WTC11 (cell line): ENCODE results near the gene INPP5F. TPM values are rescaled to one million over a fixed set of nuclear protein-coding genes. Genes with fewer than 3 reads are reported as not detected.

Experiments
- ATAC-seq: fragments of 200-7000 bp; cut with Tn5 transposase; 2 replicates; pipeline ENCODE4 v1.10.0; 2021; ENCODE audit warnings: mild to moderate bottlenecking, moderate library complexity
- CTCF ChIA-PET: fragments of 300-600 bp; sonication (Branson Sonifier 250); formaldehyde crosslinking; loops from one replicate; lab custom pipeline; 2021; ENCODE audit warnings: antibody characterized with exemption; lab: Charles Lee
- POLR2A ChIA-PET: fragments of 350-600 bp; sonication (Branson Sonifier 250); formaldehyde crosslinking; loops from one replicate; lab custom pipeline; 2021; ENCODE audit warnings: antibody characterized with exemption; lab: Charles Lee
- DNase-seq: peaks from one replicate; pipeline ENCODE4 v3.0.0; 2021; ENCODE audit warnings: low spot score
- H3K27ac Mint-ChIP-seq: 2 replicates; pipeline ENCODE4 v1.8.0; 2021; ENCODE audit warnings: mixed read lengths
- H3K27me3 Mint-ChIP-seq: 2 replicates; pipeline ENCODE4 v1.8.0; 2021; ENCODE audit warnings: low read depth, mild to moderate bottlenecking, moderate library complexity, mixed read lengths
- H3K36me3 Mint-ChIP-seq: 2 replicates; pipeline ENCODE4 v1.8.0; 2021; ENCODE audit warnings: mixed read lengths
- H3K4me1 Mint-ChIP-seq: 2 replicates; pipeline ENCODE4 v1.8.0; 2022; ENCODE audit warnings: mixed read lengths
- H3K4me3 Mint-ChIP-seq: 2 replicates; pipeline ENCODE4 v1.8.0; 2021; ENCODE audit warnings: mild to moderate bottlenecking, moderate library complexity, mixed read lengths
- H3K9me3 Mint-ChIP-seq: 2 replicates; pipeline ENCODE4 v1.8.0; 2021; ENCODE audit warnings: mixed read lengths
- CBFB ChIP-seq: sonication (generic); formaldehyde crosslinking; IDR thresholded peaks from 2 replicates; pipeline ENCODE4 v1.8.1; 2022; ENCODE audit warnings: mild to moderate bottlenecking, low read depth, missing genetic modification reagents
- EMX1 ChIP-seq: fragments of 250-450 bp; sonication (Bioruptor Pico); IDR thresholded peaks from 2 replicates; pipeline ENCODE4 v1.8.0; 2021; ENCODE audit warnings: mild to moderate bottlenecking
- NFYB ChIP-seq: sonication (generic); formaldehyde crosslinking; conservative IDR thresholded peaks from 2 replicates; pipeline ENCODE4 v1.8.0; 2022; ENCODE audit warnings: low read depth, missing genetic modification reagents
- NR3C1 ChIP-seq: sonication (generic); formaldehyde crosslinking; conservative IDR thresholded peaks from 2 replicates; pipeline ENCODE4 v1.8.1; 2023; ENCODE audit warnings: low read depth, mild to moderate bottlenecking, missing genetic modification reagents
- RELA ChIP-seq: sonication (generic); formaldehyde crosslinking; IDR thresholded peaks from 2 replicates; pipeline ENCODE4 v1.8.1; 2022; ENCODE audit warnings: missing genetic modification reagents, mild to moderate bottlenecking, borderline replicate concordance
- SMAD3 ChIP-seq: sonication (generic); formaldehyde crosslinking; IDR thresholded peaks from 2 replicates; pipeline ENCODE4 v1.8.0; 2022; ENCODE audit warnings: missing genetic modification reagents, mild to moderate bottlenecking, borderline replicate concordance
- TEAD1 ChIP-seq: sonication (generic); formaldehyde crosslinking; IDR thresholded peaks from 2 replicates; pipeline ENCODE4 v1.8.0; 2022; ENCODE audit warnings: mild to moderate bottlenecking, missing genetic modification reagents
- TEAD4 ChIP-seq: sonication (generic); formaldehyde crosslinking; IDR thresholded peaks from 2 replicates; pipeline ENCODE4 v1.8.0; 2022; ENCODE audit warnings: mild to moderate bottlenecking, missing genetic modification reagents
- ZBTB21 ChIP-seq: sonication (generic); formaldehyde crosslinking; IDR thresholded peaks from 2 replicates; pipeline ENCODE4 v1.8.1; 2023; ENCODE audit warnings: mild to moderate bottlenecking, missing genetic modification reagents, borderline replicate concordance
- ZNF121 ChIP-seq: sonication (generic); formaldehyde crosslinking; IDR thresholded peaks from 2 replicates; pipeline ENCODE4 v1.8.0; 2023; ENCODE audit warnings: missing genetic modification reagents
- ZNF232 ChIP-seq: sonication (generic); formaldehyde crosslinking; IDR thresholded peaks from 2 replicates; pipeline ENCODE4 v1.8.0; 2022; ENCODE audit warnings: mild to moderate bottlenecking, missing genetic modification reagents
- ZNF263 ChIP-seq: sonication (generic); formaldehyde crosslinking; IDR thresholded peaks from 2 replicates; pipeline ENCODE4 v1.8.1; 2022; ENCODE audit warnings: low read depth, mild to moderate bottlenecking, moderate library complexity, missing genetic modification reagents
- ZNF396 ChIP-seq: fragments of 250-450 bp; sonication (Bioruptor Pico); IDR thresholded peaks from 2 replicates; pipeline ENCODE4 v1.8.0; 2021; ENCODE audit warnings: mild to moderate bottlenecking, moderate library complexity, borderline replicate concordance
- total RNA-seq: library from RNA; stranded (reverse); gene quantifications from 3 replicates; pipeline ENCODE4 v1.2.3, GENCODE V29; 2021
- TF ChIP-seq, protein P1 (sequence below): sonication (generic); formaldehyde crosslinking; IDR thresholded peaks from 2 replicates; pipeline ENCODE4 v1.8.1; 2023; ENCODE audit warnings: mild to moderate bottlenecking, missing genetic modification reagents
- TF ChIP-seq, protein P2 (sequence below): sonication (generic); formaldehyde crosslinking; IDR thresholded peaks from 2 replicates; pipeline ENCODE4 v1.8.0; 2022; ENCODE audit warnings: mild to moderate bottlenecking, missing genetic modification reagents
- TF ChIP-seq, protein P3 (sequence below): sonication (generic); formaldehyde crosslinking; IDR thresholded peaks from 2 replicates; pipeline ENCODE4 v1.8.1; 2022; ENCODE audit warnings: low read depth, mild to moderate bottlenecking, moderate library complexity, missing genetic modification reagents, borderline replicate concordance
- TF ChIP-seq, protein P4 (sequence below): fragments of 250-450 bp; sonication (Bioruptor Pico); IDR thresholded peaks from 2 replicates; pipeline ENCODE4 v2.1.2; 2022; ENCODE audit warnings: mild to moderate bottlenecking, moderate library complexity
- TF ChIP-seq, protein P5 (sequence below): sonication (generic); formaldehyde crosslinking; IDR thresholded peaks from 2 replicates; pipeline ENCODE4 v1.8.1; 2023; ENCODE audit warnings: mild to moderate bottlenecking, moderate library complexity, missing genetic modification reagents

Gene INPP5F
- total RNA-seq, 1 experiment from 2014 or later, result 83.3 TPM

DNA sequence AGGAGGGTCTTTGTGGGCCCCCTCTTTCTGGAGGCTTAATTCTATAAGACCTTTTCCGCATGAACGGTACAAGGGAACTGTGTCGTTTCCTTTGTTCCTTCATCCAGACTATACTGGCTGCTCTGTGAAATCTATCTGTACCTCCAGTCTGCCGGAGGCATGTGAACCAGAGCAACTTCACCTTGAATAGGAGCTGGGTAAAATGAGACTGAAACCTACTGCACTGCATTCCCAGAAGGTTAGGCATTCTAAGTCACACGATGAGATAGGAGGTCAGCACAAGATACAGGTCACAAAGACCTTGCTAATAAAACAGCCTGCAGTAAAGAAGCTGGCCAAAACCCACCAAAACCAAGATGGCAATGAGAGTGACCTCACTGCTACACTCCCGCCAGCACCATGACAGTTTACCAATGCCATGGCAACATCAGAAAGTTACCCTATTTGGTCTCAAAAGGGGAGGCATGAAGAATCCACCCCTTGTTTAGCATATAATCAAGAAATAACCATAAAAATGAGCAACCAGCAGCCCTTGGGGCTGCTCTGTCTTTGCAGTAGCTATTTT lies 36.8 kb upstream of the INPP5F start (continued):
- TF ChIP-seq, protein P1, sequence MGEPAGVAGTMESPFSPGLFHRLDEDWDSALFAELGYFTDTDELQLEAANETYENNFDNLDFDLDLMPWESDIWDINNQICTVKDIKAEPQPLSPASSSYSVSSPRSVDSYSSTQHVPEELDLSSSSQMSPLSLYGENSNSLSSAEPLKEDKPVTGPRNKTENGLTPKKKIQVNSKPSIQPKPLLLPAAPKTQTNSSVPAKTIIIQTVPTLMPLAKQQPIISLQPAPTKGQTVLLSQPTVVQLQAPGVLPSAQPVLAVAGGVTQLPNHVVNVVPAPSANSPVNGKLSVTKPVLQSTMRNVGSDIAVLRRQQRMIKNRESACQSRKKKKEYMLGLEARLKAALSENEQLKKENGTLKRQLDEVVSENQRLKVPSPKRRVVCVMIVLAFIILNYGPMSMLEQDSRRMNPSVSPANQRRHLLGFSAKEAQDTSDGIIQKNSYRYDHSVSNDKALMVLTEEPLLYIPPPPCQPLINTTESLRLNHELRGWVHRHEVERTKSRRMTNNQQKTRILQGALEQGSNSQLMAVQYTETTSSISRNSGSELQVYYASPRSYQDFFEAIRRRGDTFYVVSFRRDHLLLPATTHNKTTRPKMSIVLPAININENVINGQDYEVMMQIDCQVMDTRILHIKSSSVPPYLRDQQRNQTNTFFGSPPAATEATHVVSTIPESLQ (CRISPR knock-in tag), result no peak
- TF ChIP-seq ZNF263 (CRISPR knock-in tag) (no peak), CBFB (no peak), NFYB (CRISPR knock-in tag) (no peak), ZBTB21 (CRISPR knock-in tag) (no peak), ZNF121 (no peak), ZNF396 (CRISPR knock-in tag) (no peak), SMAD3 (CRISPR knock-in tag) (no peak), TEAD1 (CRISPR knock-in tag) (no peak), TEAD4 (CRISPR knock-in tag) (no peak), NR3C1 (CRISPR knock-in tag) (no peak), RELA (CRISPR knock-in tag) (no peak)
- TF ChIP-seq, protein P2, sequence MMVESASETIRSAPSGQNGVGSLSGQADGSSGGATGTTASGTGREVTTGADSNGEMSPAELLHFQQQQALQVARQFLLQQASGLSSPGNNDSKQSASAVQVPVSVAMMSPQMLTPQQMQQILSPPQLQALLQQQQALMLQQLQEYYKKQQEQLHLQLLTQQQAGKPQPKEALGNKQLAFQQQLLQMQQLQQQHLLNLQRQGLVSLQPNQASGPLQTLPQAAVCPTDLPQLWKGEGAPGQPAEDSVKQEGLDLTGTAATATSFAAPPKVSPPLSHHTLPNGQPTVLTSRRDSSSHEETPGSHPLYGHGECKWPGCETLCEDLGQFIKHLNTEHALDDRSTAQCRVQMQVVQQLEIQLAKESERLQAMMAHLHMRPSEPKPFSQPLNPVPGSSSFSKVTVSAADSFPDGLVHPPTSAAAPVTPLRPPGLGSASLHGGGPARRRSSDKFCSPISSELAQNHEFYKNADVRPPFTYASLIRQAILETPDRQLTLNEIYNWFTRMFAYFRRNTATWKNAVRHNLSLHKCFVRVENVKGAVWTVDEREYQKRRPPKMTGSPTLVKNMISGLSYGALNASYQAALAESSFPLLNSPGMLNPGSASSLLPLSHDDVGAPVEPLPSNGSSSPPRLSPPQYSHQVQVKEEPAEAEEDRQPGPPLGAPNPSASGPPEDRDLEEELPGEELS (CRISPR knock-in tag), result no peak
- TF ChIP-seq, protein P3, sequence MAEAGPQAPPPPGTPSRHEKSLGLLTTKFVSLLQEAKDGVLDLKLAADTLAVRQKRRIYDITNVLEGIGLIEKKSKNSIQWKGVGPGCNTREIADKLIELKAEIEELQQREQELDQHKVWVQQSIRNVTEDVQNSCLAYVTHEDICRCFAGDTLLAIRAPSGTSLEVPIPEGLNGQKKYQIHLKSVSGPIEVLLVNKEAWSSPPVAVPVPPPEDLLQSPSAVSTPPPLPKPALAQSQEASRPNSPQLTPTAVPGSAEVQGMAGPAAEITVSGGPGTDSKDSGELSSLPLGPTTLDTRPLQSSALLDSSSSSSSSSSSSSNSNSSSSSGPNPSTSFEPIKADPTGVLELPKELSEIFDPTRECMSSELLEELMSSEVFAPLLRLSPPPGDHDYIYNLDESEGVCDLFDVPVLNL, result no peak

DNA sequence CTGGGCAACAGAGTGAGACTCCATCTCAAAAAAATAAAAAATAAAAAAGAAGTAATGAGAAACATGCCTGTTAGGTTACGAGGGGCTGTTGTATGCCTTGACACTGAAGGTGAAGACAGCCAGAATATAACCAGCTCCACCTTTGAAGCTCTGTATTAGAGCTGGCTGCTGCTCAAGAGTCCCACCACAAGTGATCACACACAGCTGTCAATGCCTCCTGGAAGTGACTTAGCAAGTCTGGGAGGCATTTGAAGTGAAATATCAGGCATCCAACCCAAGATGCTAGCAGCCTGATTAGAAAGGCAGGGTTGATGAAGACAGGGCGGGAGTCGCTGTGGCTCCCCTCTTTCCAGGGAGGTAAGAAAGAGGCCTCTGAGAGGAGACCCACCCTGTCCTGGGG lies 34.1 kb upstream of the INPP5F start:
- Mint-ChIP-seq H3K9me3 (peaks cover 18% of the 10 kb centered on the region), H3K36me3 (no peaks in the 10 kb centered on the region; the same call in 1 of the 2 replicates), H3K27ac (no peak overlapping the region), H3K27me3 (no peaks in the 10 kb centered on the region), H3K4me3 (no peak overlapping the region), H3K4me1 (peaks cover 28% of the 10 kb centered on the region)
- DNase-seq (no peak), ATAC-seq (no peak)
- ChIA-PET CTCF (interaction anchor here (1.2 kb wide), 1 partner anchor 59 kb away, joined by 3 read pairs; no protein-coding TSS in a partner anchor), POLR2A (interaction anchor here (0.5 to 0.7 kb wide), 2 partner anchors 109 to 268 kb away, joined by 3 to 6 read pairs; no protein-coding TSS in a partner anchor)
- TF ChIP-seq ZNF121, result no peak
- TF ChIP-seq ZNF232 (CRISPR knock-in tag), result no peak
- no peak for TF ChIP-seq EMX1 (CRISPR knock-in tag)
- TF ChIP-seq, protein P4, sequence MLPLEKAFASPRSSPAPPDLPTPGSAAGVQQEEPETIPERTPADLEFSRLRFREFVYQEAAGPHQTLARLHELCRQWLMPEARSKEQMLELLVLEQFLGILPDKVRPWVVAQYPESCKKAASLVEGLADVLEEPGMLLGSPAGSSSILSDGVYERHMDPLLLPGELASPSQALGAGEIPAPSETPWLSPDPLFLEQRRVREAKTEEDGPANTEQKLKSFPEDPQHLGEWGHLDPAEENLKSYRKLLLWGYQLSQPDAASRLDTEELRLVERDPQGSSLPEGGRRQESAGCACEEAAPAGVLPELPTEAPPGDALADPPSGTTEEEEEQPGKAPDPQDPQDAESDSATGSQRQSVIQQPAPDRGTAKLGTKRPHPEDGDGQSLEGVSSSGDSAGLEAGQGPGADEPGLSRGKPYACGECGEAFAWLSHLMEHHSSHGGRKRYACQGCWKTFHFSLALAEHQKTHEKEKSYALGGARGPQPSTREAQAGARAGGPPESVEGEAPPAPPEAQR, result no peak
- TF ChIP-seq, protein P5, sequence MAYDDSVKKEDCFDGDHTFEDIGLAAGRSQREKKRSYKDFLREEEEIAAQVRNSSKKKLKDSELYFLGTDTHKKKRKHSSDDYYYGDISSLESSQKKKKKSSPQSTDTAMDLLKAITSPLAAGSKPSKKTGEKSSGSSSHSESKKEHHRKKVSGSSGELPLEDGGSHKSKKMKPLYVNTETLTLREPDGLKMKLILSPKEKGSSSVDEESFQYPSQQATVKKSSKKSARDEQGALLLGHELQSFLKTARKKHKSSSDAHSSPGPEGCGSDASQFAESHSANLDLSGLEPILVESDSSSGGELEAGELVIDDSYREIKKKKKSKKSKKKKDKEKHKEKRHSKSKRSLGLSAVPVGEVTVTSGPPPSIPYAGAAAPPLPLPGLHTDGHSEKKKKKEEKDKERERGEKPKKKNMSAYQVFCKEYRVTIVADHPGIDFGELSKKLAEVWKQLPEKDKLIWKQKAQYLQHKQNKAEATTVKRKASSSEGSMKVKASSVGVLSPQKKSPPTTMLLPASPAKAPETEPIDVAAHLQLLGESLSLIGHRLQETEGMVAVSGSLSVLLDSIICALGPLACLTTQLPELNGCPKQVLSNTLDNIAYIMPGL (CRISPR knock-in tag), result no peak
